A549 treated with RU486 at 1 μM for 4 hours (cell line): Measurements from ENCODE around the gene ORMDL1. TPM values are rescaled to one million over a fixed set of nuclear protein-coding genes. Genes with fewer than 3 reads are reported as not detected.

Experiments used
- total RNA-seq: library from RNA; stranded (reverse); fragments of 200-300 nt; extraction: Qiagen RNA extraction; gene quantifications from 5 replicates; pipeline ENCODE4 v1.2.3, GENCODE V29; 2022; ENCODE audit warnings: low read depth

ORMDL1 gene, protein sequence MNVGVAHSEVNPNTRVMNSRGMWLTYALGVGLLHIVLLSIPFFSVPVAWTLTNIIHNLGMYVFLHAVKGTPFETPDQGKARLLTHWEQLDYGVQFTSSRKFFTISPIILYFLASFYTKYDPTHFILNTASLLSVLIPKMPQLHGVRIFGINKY
- total RNA-seq = 33.1 to 50.2 TPM (median 44.6 TPM) in 5 replicates

DNA sequence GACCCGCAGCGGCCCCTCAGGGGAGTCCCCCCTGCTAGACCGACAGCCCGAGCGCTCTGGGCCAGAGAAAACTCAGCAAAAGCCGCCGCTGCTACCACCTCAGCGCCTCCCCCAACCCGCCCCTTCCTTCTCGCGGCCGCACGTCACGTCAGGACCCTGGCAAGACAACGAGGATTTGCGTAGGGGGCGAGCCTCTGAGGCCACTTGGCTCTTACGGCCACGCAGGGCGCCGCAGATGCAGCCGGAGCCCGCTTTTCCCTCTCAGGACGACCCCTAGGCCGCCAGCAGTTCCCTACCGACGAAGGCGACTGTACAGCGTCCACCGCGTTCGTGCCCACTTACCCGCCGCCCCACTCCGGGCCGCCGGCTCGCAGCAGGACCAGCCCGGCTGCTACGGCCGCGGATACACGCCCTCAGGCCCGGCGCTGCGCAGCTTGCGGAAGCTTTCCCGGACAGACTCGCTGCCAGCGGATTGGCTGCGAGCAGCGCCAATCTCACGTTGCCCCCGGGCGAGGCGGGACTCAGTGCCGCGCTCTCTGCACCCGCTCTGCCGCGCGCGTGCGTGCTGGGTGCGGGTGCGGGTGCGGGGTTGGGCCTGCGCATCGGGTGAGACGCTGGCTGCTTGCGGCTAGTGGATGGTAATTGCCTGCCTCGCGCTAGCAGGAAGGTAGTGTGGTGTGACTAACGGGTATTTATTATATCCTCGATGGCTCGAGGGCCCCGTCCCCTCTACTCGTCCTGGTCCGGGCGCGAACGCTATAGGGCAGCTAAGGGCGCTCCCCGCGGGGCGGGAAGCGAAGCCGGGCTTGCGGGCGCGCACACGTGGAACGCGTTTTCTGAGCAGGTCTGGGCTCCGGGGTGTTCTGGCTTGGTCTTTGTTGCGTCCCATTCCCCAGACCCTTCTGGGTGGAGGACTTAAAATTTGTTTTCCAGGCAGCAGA lies at the start of gene ORMDL1, which contains the start of gene PMS1:
ORMDL1 (minus strand) TSS at position 413 of the 941 bp plus-strand sequence. CDS start 1,744 bp downstream, outside the sequence.
PMS1 (plus strand) TSS at position 524 of the 941 bp plus-strand sequence. CDS start 7,360 bp downstream, outside the sequence.

GRCh38 chr2:189762551-189763298 lies 21.4 kb downstream of the ORMDL1 start, which contains the start of gene OSGEPL1:
Gene OSGEPL1, minus strand, starts transcription at chr2:189762792. Its CDS starts 1,152 bp downstream, at chr2:189761640.

Other genes with a start within 250 kb of the ORMDL1 start
- 2.1 to 4.2 TPM (median 3.3 TPM) in 5 replicates for gene SLC40A1, start 203.6 kb downstream of the ORMDL1 start, total RNA-seq
- gene ASNSD1, start 122.9 kb downstream of the ORMDL1 start, total RNA-seq = 27.1 to 41.2 TPM (median 36.4 TPM) in 5 replicates
- gene ANKAR, start 109.7 kb downstream of the ORMDL1 start, total RNA-seq = 0.97 to 1.9 TPM (median 1.1 TPM) in 5 replicates
- 2.4 to 4.5 TPM (median 4.0 TPM) in 5 replicates for gene OSGEPL1, start 21.5 kb downstream of the ORMDL1 start, total RNA-seq
- gene PMS1, start 111 bp upstream of the ORMDL1 start, total RNA-seq = 4.1 to 8.0 TPM (median 7.6 TPM) in 5 replicates